Fibroblast of lung (primary cell): Measurements from ENCODE around the gene PIM3.

Source experiments
- EZH2 ChIP-seq: IDR thresholded peaks from 2 replicates; pipeline ENCODE4 v1.5.1; 2012; ENCODE audit warnings: low read length, control low read depth, mild to moderate bottlenecking; ENCODE audit errors: missing control alignments
- TF ChIP-seq, protein P1 (sequence below), 2 donors: IDR thresholded peaks in 1 of 2; conservative IDR thresholded peaks in 1 of 2; 1 replicate in 1 of 2; 2 replicates in 1 of 2; pipeline ENCODE4 v1.5.1; 2011 to 2012; ENCODE audit warnings: low read length in 2 of 2, control low read depth in 1 of 2, inconsistent platforms in 1 of 2, low read depth in 1 of 2, mild to moderate bottlenecking in 1 of 2

DNA sequence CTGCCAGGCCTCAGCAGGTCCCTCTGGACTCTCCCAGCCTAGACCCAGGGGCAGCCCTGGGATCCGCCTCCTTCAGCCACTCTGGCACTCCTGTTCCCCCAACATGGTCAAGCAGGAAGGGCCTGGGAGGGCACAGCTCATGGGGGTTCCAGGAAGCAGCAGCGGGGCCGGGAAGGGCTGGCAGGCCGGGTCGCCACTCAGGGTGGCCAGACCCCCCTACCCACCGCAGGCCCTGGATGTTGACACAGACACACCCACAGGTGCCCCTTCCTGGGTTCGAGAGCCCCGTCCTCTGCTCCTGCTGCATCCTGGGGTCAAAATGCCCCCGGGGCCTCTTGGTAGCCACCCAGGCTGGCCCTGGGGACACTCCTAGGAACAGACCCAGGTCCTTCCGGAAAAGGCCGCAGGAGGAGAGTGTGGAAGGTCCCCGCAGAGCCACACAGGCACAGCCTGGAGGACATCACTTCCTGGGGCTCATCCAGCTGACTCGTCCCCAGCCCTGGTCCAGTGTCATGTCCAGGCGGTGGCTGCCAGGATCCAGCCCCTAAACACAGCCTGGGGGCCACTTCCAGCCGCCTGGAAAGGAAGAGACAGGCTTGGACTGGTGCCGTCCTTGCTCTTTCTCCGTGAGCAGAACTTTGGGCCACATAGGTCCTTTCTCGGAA is 6.8 kb upstream of the PIM3 start:
- TF ChIP-seq, protein P1, sequence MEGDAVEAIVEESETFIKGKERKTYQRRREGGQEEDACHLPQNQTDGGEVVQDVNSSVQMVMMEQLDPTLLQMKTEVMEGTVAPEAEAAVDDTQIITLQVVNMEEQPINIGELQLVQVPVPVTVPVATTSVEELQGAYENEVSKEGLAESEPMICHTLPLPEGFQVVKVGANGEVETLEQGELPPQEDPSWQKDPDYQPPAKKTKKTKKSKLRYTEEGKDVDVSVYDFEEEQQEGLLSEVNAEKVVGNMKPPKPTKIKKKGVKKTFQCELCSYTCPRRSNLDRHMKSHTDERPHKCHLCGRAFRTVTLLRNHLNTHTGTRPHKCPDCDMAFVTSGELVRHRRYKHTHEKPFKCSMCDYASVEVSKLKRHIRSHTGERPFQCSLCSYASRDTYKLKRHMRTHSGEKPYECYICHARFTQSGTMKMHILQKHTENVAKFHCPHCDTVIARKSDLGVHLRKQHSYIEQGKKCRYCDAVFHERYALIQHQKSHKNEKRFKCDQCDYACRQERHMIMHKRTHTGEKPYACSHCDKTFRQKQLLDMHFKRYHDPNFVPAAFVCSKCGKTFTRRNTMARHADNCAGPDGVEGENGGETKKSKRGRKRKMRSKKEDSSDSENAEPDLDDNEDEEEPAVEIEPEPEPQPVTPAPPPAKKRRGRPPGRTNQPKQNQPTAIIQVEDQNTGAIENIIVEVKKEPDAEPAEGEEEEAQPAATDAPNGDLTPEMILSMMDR (conservative IDR thresholded peaks at IDR 0.05 in 1 of 2, IDR thresholded peaks at IDR 0.05 in 1 of 2; ENCODE audit: low read depth in 1 of 2, low read length in 2 of 2) = no peak
- TF ChIP-seq EZH2 = no peak
